Heart left ventricle (tissue), 13 donors: ENCODE measurements around the gene HDAC4.

Experiments used
- POLR2A ChIP-seq, 2 donors: fragments of 450-650 bp; IDR thresholded peaks; one replicate each; pipeline ENCODE4 v1.6.1; 2017; ENCODE audit warnings: antibody characterized with exemption in 2 of 2, mild to moderate bottlenecking in 2 of 2, moderate library complexity in 2 of 2
- TF ChIP-seq, protein P1 (sequence below), 12 donors: fragments of 200-600 bp; sonication (generic) in 4 of 12; IDR thresholded peaks; one replicate each; pipeline versions ENCODE4 v1.5.0 to v1.8.0; 2018 to 2022; ENCODE audit warnings: antibody characterized with exemption in 12 of 12, mild to moderate bottlenecking in 5 of 12
- donor health status: ischemic (EF 13 %, LVEDD 7.1; RV severe dilation, severe dysfunction).
- donor health status: DM: no; HTN: yes; CAD: no.
- donor health status: DM: no; HTN: no; CAD: no.
- donor health status: ischemic (EF 25% LVEDD 6.9; RV normal size, moderate dysfunction).
- donor health status: ischemic (EF 25% LVEDD 5.7; RV mildly dilated, moderate dysfunction).
- donor health status: ischemic (EF 35%, LVEDD 5.7; RV mildly dilated, moderate dysfunction).
- donor health status: nonischemic (EF 11% LVEDD 7.7; RV severe dilation, severe dysfunction).
- donor health status: DM: yes; HTN: yes; CAD: no.
- donor health status: PGD.
- donor health status: ischemic (EF 29% LVEDD 5.4; RV normal size, mild dysfunction).
- donor health status: nonischemic (EF 23%, LVEDD 6.1; RV moderate dilation, normal function).

DNA sequence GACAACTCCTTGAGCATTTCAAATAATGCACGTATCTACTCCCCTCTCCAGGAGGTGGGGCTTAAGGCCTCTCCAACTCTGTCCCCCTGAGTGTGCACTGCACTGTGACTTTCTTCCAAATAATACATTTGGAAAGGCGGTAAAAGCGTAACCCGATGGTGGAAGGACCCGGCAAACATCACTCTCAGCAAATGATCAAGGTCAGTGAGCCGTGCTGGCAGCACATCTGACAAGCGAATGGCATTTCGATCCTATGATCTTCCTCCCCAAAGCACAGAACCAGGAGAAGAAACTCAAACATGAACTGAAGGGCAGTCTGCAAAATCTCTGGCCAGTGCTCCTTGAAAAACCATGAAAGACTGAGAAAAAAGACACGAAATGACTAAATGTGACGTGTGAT is 344.2 kb downstream of the HDAC4 start:
- TF ChIP-seq, protein P1, sequence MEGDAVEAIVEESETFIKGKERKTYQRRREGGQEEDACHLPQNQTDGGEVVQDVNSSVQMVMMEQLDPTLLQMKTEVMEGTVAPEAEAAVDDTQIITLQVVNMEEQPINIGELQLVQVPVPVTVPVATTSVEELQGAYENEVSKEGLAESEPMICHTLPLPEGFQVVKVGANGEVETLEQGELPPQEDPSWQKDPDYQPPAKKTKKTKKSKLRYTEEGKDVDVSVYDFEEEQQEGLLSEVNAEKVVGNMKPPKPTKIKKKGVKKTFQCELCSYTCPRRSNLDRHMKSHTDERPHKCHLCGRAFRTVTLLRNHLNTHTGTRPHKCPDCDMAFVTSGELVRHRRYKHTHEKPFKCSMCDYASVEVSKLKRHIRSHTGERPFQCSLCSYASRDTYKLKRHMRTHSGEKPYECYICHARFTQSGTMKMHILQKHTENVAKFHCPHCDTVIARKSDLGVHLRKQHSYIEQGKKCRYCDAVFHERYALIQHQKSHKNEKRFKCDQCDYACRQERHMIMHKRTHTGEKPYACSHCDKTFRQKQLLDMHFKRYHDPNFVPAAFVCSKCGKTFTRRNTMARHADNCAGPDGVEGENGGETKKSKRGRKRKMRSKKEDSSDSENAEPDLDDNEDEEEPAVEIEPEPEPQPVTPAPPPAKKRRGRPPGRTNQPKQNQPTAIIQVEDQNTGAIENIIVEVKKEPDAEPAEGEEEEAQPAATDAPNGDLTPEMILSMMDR (IDR thresholded peaks at IDR 0.05): no peak
- TF ChIP-seq POLR2A (IDR thresholded peaks at IDR 0.05): no peak
